Activated CD4-positive, alpha-beta memory T cell treated with anti-CD3 and anti-CD28 coated beads, Interleukin-2, amount 10 ng/mL, durations not matched to agents 7 days and 5 days (primary cell): Measurements from ENCODE around the gene TMED8. TPM values are rescaled to one million over a fixed set of nuclear protein-coding genes. Genes with fewer than 3 reads are reported as not detected.
"Not testable (repeated sequence)": the region's sequence is repeated elsewhere in the genome, so short reads cannot be mapped to it uniquely, and the experiment has no call there.

Experiments used
- CTCF ChIA-PET: fragments of 350-600 bp; sonication (Branson Sonifier 250); formaldehyde crosslinking; loops from one replicate; lab custom pipeline; 2021; ENCODE audit warnings: antibody characterized with exemption, inconsistent platforms; lab: Charles Lee
- POLR2A ChIA-PET: fragments of 350-600 bp; sonication (Branson Sonifier 250); formaldehyde crosslinking; loops from one replicate; lab custom pipeline; 2021; ENCODE audit warnings: antibody characterized with exemption; lab: Charles Lee
- DNase-seq: peaks from one replicate; pipeline ENCODE4 v3.0.0-alpha.2; 2020
- H3K27ac Mint-ChIP-seq: one replicate; pipeline ENCODE4 v1.8.0; 2021; ENCODE audit warnings: mild to moderate bottlenecking, mixed read lengths
- H3K27me3 Mint-ChIP-seq: one replicate; pipeline ENCODE4 v1.8.0; 2021; ENCODE audit warnings: mixed read lengths
- H3K36me3 Mint-ChIP-seq: one replicate; pipeline ENCODE4 v1.8.0; 2021; ENCODE audit warnings: low read depth, mixed read lengths
- H3K4me1 Mint-ChIP-seq: one replicate; pipeline ENCODE4 v1.8.0; 2021; ENCODE audit warnings: mixed read lengths
- H3K4me3 Mint-ChIP-seq: one replicate; pipeline ENCODE4 v1.8.0; 2021; ENCODE audit warnings: mild to moderate bottlenecking, mixed read lengths
- H3K9me3 Mint-ChIP-seq: one replicate; pipeline ENCODE4 v1.8.0; 2021; ENCODE audit warnings: mixed read lengths
- total RNA-seq, 2 experiments: library from RNA; stranded (reverse); gene quantifications; one replicate each; pipeline ENCODE4 v1.2.3, GENCODE V29; 2021

Gene TMED8
- total RNA-seq, 2 experiments from 2014 or later, result 21.2 to 22.2 TPM

DNA sequence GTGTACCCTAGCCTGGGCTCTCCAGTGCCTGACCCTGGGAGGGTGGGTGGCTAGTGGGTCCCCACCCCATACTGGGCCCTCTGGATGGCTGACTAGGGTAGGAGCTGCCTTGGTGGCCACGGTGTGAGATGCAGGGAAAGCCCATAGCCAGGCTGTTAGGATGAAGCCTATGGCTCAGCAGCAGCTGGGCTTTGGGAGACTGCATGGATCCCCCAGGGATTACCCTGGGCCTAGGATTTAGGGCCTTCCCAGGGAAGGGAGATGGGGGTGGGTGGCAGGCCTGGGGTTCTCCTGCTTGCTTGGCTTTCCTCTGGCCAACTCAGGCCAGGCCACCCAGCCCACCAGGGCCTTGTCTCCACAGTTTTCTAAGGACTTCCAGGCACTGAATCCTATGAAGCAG, 49.8 kb downstream of the TMED8 start:
- CTCF ChIA-PET, result interaction anchor here (0.5 kb wide), 1 partner anchor 62 kb away, joined by 5 read pairs; no protein-coding TSS in a partner anchor

DNA sequence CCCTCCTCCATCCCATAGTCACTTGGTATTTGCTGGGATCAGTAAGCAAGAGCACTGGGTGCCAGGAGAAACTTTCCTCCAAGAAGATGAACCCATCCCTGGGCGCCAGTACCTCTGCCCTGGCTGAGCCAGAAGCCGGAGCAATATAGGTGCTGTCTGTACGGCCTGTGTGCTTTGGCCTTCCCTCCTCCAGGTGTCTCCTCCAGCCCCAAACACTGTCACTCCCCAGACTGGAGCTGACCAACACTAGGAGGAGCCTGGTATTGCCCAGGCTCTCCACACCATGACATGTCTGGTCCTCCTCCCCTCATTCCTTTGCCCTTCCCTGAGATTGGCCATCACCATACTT, 51.2 kb downstream of the TMED8 start:
- no peak for DNase-seq
- CTCF ChIA-PET, result interaction anchor here (0.7 kb wide), 1 partner anchor 21 kb away, joined by 3 read pairs; no protein-coding TSS in a partner anchor
- Mint-ChIP-seq H3K4me3 (no peak overlapping the region), H3K36me3 (no peaks in the 10 kb centered on the region), H3K27me3 (no peaks in the 10 kb centered on the region), H3K4me1 (peaks cover 12% of the 10 kb centered on the region), H3K27ac (no peak overlapping the region), H3K9me3 (no peaks in the 10 kb centered on the region)
- POLR2A ChIA-PET, result no interaction called here

More for the DNA sequence above, 49.8 kb downstream of the TMED8 start:
- H3K27me3 Mint-ChIP-seq, result no peaks in the 10 kb centered on the region
- POLR2A ChIA-PET, result no interaction called here
- no peak overlapping the region for H3K27ac Mint-ChIP-seq
- H3K36me3 Mint-ChIP-seq, result no peaks in the 10 kb centered on the region
- H3K9me3 Mint-ChIP-seq, result no peaks in the 10 kb centered on the region
- H3K4me1 Mint-ChIP-seq, result peaks cover 8% of the 10 kb centered on the region
- no peak overlapping the region for H3K4me3 Mint-ChIP-seq
- no peak for DNase-seq

DNA sequence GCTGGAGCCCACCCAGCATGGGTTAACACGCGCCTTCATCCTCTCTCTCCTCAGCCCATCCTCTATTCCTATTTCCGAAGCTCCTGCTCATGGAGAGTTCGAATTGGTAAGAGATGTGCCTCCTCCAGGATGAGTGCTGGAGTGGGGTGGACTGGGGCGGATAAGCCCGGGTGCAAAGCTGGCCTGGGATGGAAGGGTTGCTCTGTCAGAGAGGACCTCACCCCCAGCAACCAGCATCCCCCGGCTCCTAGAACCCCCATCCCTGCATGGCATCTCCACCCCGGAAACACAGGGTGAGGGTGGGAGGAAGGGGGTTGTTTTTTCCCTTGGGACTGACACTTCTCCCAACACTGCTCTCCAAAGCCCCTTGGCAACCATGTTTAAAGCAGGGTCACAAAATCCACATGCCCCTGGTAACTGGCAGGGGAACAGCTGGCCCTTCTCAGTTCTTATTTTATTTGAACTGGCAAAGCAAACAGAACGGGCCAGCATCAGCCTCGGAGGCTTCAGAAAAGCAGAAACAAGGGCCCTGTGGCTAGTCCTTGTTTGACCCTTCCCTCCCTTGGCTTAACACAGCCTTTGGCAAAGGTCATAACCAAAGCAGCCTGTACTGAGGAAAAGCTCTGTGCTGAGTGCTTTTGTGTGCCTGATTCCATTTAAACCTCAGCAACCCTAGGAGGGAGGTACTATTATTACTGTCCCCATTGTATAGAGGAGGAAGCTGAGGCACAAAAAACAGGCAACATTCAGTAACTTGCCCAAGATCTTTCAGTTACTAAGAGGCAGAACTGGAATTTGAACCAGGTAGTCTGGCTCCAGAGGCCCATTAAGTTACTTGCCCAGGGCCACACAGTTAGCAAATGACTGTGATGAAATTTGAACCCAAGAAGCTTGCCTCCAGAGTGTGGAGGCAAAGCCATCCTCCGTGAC, 51.8 kb downstream of the TMED8 start:
- ChIA-PET CTCF (interaction anchor here (0.7 to 2.1 kb wide), 2 partner anchors 20 to 24 kb away, joined by 3 to 6 read pairs; no protein-coding TSS in a partner anchor), POLR2A (no interaction called here)
- Mint-ChIP-seq H3K27me3 (no peaks in the 10 kb centered on the region), H3K36me3 (no peaks in the 10 kb centered on the region), H3K4me1 (peaks cover 14% of the 10 kb centered on the region), H3K9me3 (no peaks in the 10 kb centered on the region), H3K27ac (no peak overlapping the region), H3K4me3 (no peak overlapping the region)
- DNase-seq, result no peak

DNA sequence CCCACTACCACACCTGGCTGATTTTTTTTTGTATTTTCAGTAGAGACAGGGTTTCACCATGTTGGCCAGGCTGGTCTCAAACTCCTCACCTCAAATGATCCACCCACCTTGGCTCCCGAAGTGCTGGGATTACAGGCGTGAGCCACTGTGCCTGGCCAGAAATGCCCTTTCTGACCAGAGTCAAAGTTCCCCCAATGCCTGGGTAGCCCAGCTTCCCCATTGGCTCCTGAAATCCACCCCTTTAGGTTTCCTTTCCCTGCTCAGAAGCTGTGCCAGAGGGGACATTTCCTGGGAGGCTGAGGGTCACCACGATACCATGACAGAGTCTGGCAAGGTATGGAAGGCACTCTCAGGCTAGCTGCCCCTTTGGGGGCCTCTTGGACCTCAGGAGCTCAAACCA, 52.6 kb downstream of the TMED8 start:
- ChIA-PET POLR2A (no interaction called here), CTCF (interaction anchor here (0.6 to 2.1 kb wide), 2 partner anchors 22 to 23 kb away, joined by 3 to 6 read pairs; no protein-coding TSS in a partner anchor)
- Mint-ChIP-seq H3K9me3 (no peaks in the 10 kb centered on the region), H3K27ac (no peak overlapping the region), H3K36me3 (no peaks in the 10 kb centered on the region), H3K27me3 (no peaks in the 10 kb centered on the region), H3K4me3 (no peak overlapping the region), H3K4me1 (peaks cover 20% of the 10 kb centered on the region)
- no peak for DNase-seq

DNA sequence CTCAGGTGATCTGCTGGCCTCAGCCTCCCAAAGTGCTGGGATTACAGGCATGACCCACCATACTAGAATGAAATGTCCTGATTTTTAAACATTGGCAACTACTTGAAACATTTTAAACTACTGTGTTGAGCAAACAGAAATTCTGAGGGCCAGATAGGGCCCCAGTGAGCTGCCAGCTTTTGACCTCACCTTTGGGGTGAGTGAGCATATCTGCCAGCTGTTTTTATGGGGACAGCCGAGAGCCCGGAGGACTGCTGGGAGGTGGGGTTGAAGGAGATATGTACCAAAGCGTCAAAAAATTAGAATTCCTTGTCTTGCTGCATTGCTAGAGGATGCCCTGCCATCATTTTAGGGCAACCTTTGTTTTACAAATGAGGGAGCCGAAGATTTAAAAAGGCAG, 53.3 kb downstream of the TMED8 start:
- H3K36me3 Mint-ChIP-seq, result no peaks in the 10 kb centered on the region
- CTCF ChIA-PET, result interaction anchor here (2.1 kb wide), 1 partner anchor 22 kb away, joined by 6 read pairs; no protein-coding TSS in a partner anchor
- POLR2A ChIA-PET, result interaction anchor here (4.4 kb wide), 1 partner anchor 52 kb away, joined by 39 read pairs; the partner anchor contains the start of genes SAMD15 and TMED8
- DNase-seq, result no peak
- H3K27ac Mint-ChIP-seq, result no peak overlapping the region
- no peak overlapping the region for H3K4me3 Mint-ChIP-seq
- no peaks in the 10 kb centered on the region for H3K9me3 Mint-ChIP-seq
- peaks cover 22% of the 10 kb centered on the region for H3K4me1 Mint-ChIP-seq
- H3K27me3 Mint-ChIP-seq, result no peaks in the 10 kb centered on the region

DNA sequence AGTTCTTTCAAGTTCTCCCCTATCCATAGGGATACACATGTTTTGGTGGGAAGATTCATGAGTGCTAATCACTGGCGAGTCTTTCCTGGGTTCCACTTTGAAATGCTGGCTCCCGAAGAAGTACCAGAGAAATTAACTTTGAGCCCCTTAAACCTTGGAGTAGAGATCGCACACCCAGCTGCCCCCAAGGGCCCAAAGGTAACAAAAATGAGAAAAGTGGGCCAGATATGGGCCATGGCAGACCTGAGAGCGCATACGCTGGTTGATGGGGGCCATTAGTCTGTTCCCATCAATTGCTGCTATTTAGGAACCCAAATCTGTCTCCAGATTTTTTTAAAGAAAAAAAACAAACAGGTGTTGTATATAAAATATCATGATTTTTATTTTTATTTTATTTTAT, 53.9 kb downstream of the TMED8 start:
- Mint-ChIP-seq H3K27ac (no peak overlapping the region), H3K4me1 (peaks cover 23% of the 10 kb centered on the region), H3K4me3 (no peak overlapping the region), H3K9me3 (no peaks in the 10 kb centered on the region), H3K27me3 (no peaks in the 10 kb centered on the region), H3K36me3 (no peaks in the 10 kb centered on the region)
- ChIA-PET CTCF (interaction anchor here (2.1 kb wide), 1 partner anchor 22 kb away, joined by 6 read pairs; no protein-coding TSS in a partner anchor), POLR2A (interaction anchor here (2.8 to 4.4 kb wide), 2 partner anchors 16 to 53 kb away, joined by 9 to 39 read pairs; partner anchors contain the start of genes SAMD15 and TMED8)
- DNase-seq, result no peak

DNA sequence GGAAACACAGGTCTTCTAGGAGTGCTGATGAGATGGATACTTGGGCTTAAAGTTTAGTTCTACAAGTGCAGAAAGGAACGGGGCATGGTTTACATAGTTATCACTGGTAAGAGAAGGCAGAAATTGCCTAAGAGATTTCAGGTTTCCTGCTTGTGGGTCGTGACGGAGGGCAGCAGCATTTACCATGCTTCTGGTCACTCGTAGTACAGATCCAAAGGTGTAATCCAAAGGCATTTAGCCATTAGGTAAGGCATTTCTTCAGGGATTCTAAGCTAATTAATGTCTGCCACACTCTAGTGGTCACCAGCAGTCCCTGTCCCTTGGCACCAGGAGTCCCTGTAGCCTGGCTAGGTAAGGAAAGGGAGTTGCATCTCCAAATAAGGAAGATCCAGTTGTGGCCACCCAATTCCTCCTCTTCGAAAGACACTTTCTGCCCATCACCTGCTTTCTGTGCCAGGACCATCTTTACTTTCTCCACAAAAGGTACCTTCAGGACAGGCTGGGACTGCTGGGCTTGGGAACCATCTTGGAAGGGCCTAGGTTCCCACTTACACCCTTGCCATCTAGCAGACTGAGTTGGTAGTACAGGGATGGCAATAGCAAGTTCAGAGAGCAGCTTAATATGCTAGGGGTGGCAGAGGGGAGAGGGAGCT, 54.5 kb downstream of the TMED8 start:
- Mint-ChIP-seq H3K4me3 (peak overlapping the region; percentile 93), H3K9me3 (no peaks in the 10 kb centered on the region), H3K27ac (peak overlapping the region; percentile 97), H3K27me3 (no peaks in the 10 kb centered on the region), H3K36me3 (no peaks in the 10 kb centered on the region), H3K4me1 (peaks cover 25% of the 10 kb centered on the region)
- DNase-seq, result no peak
- POLR2A ChIA-PET, result interaction anchor here (1.3 to 4.4 kb wide), 6 partner anchors 7 to 136 kb away, joined by 3 to 39 read pairs (median 9); partner anchors contain the start of genes AHSA1, SAMD15, TMED8 and VIPAS39
- CTCF ChIA-PET, result interaction anchor here (1.5 to 3.3 kb wide), 3 partner anchors 20 to 454 kb away, joined by 3 to 28 read pairs (median 17); partner anchors contain the start of genes SAMD15 and TMED8

DNA sequence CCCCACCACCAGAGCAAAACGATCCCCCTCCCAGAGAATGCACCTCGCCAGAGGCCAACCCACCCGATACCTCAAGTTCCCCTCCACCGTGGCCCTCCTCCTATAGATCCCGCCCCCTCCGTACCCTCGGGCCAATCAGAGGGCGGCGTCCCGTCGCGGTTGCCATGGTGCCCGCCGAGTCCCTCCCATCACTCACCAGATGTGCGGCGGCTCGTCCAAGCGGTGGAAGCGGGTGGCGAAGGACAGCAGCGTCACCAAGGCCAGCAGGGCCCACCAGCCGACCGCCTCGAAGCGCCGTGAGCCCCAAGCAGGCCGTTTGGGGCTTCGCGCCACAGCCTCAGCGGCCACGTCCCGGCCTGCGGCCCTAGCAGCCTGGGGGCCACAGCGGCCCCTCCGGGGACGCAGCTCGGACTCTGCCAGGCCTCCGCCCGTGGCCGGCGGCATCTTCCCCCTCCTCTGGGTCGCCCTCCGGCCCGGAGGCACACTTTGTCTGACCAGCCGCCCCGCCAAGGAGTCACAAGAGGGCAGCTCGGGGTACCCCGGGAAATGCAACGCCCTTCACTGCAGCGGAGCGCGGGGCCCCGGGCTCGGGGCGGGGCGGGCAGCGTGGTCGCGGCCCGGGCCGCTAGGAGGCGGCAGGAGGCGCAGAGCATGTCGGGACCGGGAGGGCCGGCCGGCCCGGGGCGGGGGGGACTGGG, 56.5 kb downstream of the TMED8 start, which contains the start of gene POMT2:
Gene POMT2 (minus strand): TSS at position 646 of the 698 bp plus-strand sequence. CDS start 202 bp downstream, at position 444.
- Mint-ChIP-seq H3K27me3 (no peaks in the 10 kb centered on the region), H3K4me1 (peaks cover 25% of the 10 kb centered on the region), H3K4me3 (peak within 1 kb of the TSS; percentile 93), H3K36me3 (no peaks in the 10 kb centered on the region), H3K9me3 (no peaks in the 10 kb centered on the region), H3K27ac (peak within 1 kb of the TSS; percentile 97)
- DNase-seq, result peak; percentile 93
- CTCF ChIA-PET, result interaction anchor here (1.2 to 3.3 kb wide), 4 partner anchors 18 to 168 kb away, joined by 3 to 28 read pairs (median 10); partner anchors contain the start of genes SAMD15 and TMED8
- POLR2A ChIA-PET, result interaction anchor here (0.8 to 4.4 kb wide), 13 partner anchors 8 to 440 kb away, joined by 3 to 39 read pairs (median 3); partner anchors contain the start of genes AHSA1, CIPC, SAMD15 and TMED8

DNA sequence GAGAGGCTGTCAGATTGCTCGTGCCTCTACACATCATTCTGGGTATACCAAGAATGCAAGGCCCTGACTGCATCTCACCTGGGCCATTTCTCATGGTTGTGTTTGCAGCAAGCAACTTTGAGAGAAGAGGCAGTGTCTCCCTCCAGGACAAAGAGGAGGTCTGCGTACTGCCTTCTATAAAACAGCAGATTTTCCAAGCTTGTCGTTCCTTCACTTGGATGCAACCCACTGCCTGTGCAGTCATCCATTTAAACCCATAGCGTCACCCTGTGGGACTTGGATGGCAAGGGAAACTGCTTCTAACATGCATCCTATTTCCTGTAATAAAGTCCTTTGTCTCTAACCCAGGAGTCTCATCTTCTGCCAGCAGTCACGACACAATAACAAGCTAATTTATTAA, 57.5 kb downstream of the TMED8 start:
- no peaks in the 10 kb centered on the region for H3K36me3 Mint-ChIP-seq

DNA sequence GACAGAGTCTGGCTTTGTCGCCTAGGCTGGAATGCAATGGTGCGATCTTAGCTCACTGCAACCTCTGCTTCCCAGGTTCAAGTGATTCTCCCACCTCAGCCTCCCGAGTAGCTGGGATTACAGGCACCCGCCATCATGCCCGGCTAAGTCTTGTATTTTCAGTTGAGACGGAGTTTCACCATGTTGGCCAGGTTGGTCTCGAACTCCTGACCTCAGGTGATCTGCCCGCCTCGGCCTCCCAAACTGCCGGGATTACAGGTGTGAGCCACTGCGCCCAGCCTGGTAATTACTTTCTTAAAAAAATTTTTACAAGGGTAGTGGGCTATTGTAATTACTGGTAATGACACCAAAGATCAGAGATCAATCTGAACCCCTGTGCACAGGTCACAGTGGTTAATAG, 58.1 kb downstream of the TMED8 start:
- H3K27me3 Mint-ChIP-seq, H3K36me3 Mint-ChIP-seq, H3K27ac Mint-ChIP-seq, H3K9me3 Mint-ChIP-seq, POLR2A ChIA-PET, H3K4me3 Mint-ChIP-seq, DNase-seq: not testable (repeated sequence)
- peaks cover 25% of the 10 kb centered on the region for H3K4me1 Mint-ChIP-seq
- CTCF ChIA-PET, result interaction anchor here (0.7 to 1.2 kb wide), 2 partner anchors 58 to 172 kb away, joined by 3 to 4 read pairs; partner anchors contain the start of genes SAMD15 and TMED8

More for the DNA sequence above, 57.5 kb downstream of the TMED8 start:
- peaks cover 25% of the 10 kb centered on the region for H3K4me1 Mint-ChIP-seq
- H3K4me3 Mint-ChIP-seq, result peak overlapping the region; percentile 12
- H3K27me3 Mint-ChIP-seq, result no peaks in the 10 kb centered on the region
- no peak overlapping the region for H3K27ac Mint-ChIP-seq
- ChIA-PET CTCF (interaction anchor here (1.2 to 3.3 kb wide), 3 partner anchors 17 to 167 kb away, joined by 3 to 28 read pairs (median 3); partner anchors contain the start of genes SAMD15 and TMED8), POLR2A (interaction anchor here (4.4 kb wide), 1 partner anchor 57 kb away, joined by 39 read pairs; the partner anchor contains the start of genes SAMD15 and TMED8)
- DNase-seq, result peak; percentile 14
- no peaks in the 10 kb centered on the region for H3K9me3 Mint-ChIP-seq

DNA sequence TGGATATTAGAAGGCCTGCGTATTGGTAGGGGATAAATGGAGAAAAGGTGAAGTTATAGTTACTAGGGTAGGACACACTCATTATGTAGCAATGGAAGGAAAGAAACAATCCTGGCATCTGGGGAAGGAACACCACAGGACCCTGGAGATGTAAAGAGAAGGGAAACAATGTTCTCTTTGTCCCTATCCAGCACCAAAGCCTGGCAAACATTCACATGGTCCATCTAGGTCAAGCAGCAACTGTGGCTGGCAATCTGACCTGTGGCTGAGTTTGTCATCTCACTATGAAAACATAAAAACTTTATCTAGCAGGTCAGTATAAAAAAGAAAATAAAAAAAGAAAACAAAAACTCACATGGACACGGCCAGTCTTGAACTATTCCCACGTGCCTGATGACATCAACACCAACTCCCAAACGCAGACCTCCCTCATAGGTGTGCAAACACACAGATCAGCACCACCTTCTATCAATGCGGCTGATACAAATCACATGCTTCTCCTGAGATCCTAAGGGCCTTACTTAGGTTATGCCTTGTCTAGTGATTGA, 58.8 kb downstream of the TMED8 start:
- no peaks in the 10 kb centered on the region for H3K27me3 Mint-ChIP-seq
- CTCF ChIA-PET, result no interaction called here
- peaks cover 25% of the 10 kb centered on the region for H3K4me1 Mint-ChIP-seq

More for the DNA sequence above, 58.8 kb downstream of the TMED8 start:
- no peak overlapping the region for H3K4me3 Mint-ChIP-seq
- no peak overlapping the region for H3K27ac Mint-ChIP-seq
- H3K9me3 Mint-ChIP-seq, result no peaks in the 10 kb centered on the region
- DNase-seq, result peak; percentile 14
- H3K36me3 Mint-ChIP-seq, result no peaks in the 10 kb centered on the region
- POLR2A ChIA-PET, result no interaction called here
